Activated CD8-positive, alpha-beta memory T cell treated with anti-CD3 and anti-CD28 coated beads for 4 hours (primary cell): ENCODE data around the gene TMEM143.
"Not testable (repeated sequence)": the region's sequence is repeated elsewhere in the genome, so short reads cannot be mapped to it uniquely, and the experiment has no call there.

Source experiments
- DNase-seq, 2 donors: peaks; one replicate each; pipeline ENCODE4 v3.0.0-alpha.2; 2020; ENCODE audit warnings: low read depth in 2 of 2

TMEM143 gene

GRCh38 chr19:48391100-48392005 is 27.6 kb upstream of the TMEM143 start, which contains the start of gene KDELR1:
KDELR1 (minus strand) TSS chr19:48391551; CDS start chr19:48391358, 193 bp downstream.
- peak; percentile 46 to 47 for DNase-seq

- DNase-seq = no peak
These were observed 26.7 kb upstream of the TMEM143 start for GRCh38 chr19:48390188-48391099.

- DNase-seq = no peak
These were observed 23.2 kb upstream of the TMEM143 start for GRCh38 chr19:48386981-48387380.

GRCh38 chr19:48385461-48386087 is 21.8 kb upstream of the TMEM143 start:
- DNase-seq = no peak

- DNase-seq = no peak
These were observed 18.5 kb upstream of the TMEM143 start for GRCh38 chr19:48382286-48382685.

- no peak for DNase-seq
These were observed 17.6 kb upstream of the TMEM143 start for GRCh38 chr19:48381178-48381950.

GRCh38 chr19:48379058-48379457 is 15.3 kb upstream of the TMEM143 start:
- DNase-seq = no peak

GRCh38 chr19:48378194-48378570 is 14.4 kb upstream of the TMEM143 start:
- DNase-seq = no peak

- DNase-seq = no peak
These were observed 9.8 kb upstream of the TMEM143 start for GRCh38 chr19:48373567-48373966.

- DNase-seq = no peak
These were observed 9.2 kb upstream of the TMEM143 start for GRCh38 chr19:48372904-48373303.

GRCh38 chr19:48371771-48372170 is 8.0 kb upstream of the TMEM143 start:
- not testable (repeated sequence) for DNase-seq

- no peak for DNase-seq
These were observed 7.6 kb upstream of the TMEM143 start for GRCh38 chr19:48371367-48371766.

- no peak for DNase-seq
These were observed 7.2 kb upstream of the TMEM143 start for GRCh38 chr19:48370955-48371354.

- DNase-seq = no peak
These were observed 5.2 kb upstream of the TMEM143 start for GRCh38 chr19:48368936-48369335.

GRCh38 chr19:48367855-48368254 is 4.1 kb upstream of the TMEM143 start:
- DNase-seq = no peak

- DNase-seq = no peak
These were observed 1.9 kb upstream of the TMEM143 start for GRCh38 chr19:48365602-48366001.

- no peak for DNase-seq
These were observed 1.0 kb upstream of the TMEM143 start for GRCh38 chr19:48364598-48365348.

- no peak for DNase-seq
These were observed 285 bp downstream of the TMEM143 start for GRCh38 chr19:48363500-48363809.

GRCh38 chr19:48362716-48363499 is 832 bp downstream of the TMEM143 start:
- DNase-seq = peak; percentile 76 to 78

- DNase-seq = no peak
These were observed 1.8 kb downstream of the TMEM143 start for GRCh38 chr19:48361912-48362311.
